ENCODE data around the gene PCDHGA8.
"Not testable (repeated sequence)": the region's sequence is repeated elsewhere in the genome, so short reads cannot be mapped to it uniquely, and the experiment has no call there.

DNA sequence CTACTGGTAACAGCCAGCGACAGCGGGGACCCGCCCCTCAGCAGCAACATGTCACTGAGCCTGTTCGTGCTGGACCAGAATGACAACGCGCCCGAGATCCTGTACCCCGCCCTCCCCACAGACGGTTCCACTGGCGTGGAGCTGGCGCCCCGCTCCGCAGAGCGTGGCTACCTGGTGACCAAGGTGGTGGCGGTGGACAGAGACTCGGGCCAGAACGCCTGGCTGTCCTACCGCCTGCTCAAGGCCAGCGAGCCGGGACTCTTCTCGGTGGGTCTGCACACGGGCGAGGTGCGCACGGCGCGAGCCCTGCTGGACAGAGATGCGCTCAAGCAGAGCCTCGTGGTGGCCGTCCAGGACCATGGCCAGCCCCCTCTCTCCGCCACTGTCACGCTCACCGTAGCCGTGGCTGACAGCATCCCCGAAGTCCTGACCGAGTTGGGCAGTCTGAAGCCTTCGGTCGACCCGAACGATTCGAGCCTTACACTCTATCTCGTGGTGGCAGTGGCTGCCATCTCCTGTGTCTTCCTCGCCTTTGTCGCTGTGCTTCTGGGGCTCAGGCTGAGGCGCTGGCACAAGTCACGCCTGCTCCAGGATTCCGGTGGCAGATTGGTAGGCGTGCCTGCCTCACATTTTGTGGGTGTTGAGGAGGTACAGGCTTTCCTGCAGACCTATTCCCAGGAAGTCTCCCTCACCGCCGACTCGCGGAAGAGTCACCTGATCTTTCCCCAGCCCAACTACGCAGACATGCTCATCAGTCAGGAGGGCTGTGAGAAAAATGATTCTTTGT lies 2.2 kb downstream of the PCDHGA8 start:
- TF ChIP-seq, protein P1, sequence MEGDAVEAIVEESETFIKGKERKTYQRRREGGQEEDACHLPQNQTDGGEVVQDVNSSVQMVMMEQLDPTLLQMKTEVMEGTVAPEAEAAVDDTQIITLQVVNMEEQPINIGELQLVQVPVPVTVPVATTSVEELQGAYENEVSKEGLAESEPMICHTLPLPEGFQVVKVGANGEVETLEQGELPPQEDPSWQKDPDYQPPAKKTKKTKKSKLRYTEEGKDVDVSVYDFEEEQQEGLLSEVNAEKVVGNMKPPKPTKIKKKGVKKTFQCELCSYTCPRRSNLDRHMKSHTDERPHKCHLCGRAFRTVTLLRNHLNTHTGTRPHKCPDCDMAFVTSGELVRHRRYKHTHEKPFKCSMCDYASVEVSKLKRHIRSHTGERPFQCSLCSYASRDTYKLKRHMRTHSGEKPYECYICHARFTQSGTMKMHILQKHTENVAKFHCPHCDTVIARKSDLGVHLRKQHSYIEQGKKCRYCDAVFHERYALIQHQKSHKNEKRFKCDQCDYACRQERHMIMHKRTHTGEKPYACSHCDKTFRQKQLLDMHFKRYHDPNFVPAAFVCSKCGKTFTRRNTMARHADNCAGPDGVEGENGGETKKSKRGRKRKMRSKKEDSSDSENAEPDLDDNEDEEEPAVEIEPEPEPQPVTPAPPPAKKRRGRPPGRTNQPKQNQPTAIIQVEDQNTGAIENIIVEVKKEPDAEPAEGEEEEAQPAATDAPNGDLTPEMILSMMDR (IDR thresholded peaks at IDR 0.05) = not testable (repeated sequence)
- not testable (repeated sequence) for TF ChIP-seq POLR2AphosphoS5 (IDR thresholded peaks at IDR 0.05)

All from gastroesophageal sphincter (tissue), 3 donors.